Smooth muscle cell (in vitro differentiated cells): ENCODE measurements around the gene KNL1. TPM values are rescaled to one million over a fixed set of nuclear protein-coding genes. Genes with fewer than 3 reads are reported as not detected.

Experiments used
- DNase-seq: peaks from one replicate; lab custom pipeline; 2025; ENCODE audit not compliant: unreplicated experiment; lab: John Stamatoyannopoulos, UW
- H2AFZ ChIP-seq: fragments of 200-600 bp; sonication (generic); 2 replicates; pipeline ENCODE4 v1.6.0; 2016; ENCODE audit warnings: antibody characterized with exemption, low read depth, mild to moderate bottlenecking
- H3F3A ChIP-seq: fragments of 200-600 bp; sonication (generic); 2 replicates; pipeline ENCODE4 v1.6.0; 2017; ENCODE audit warnings: antibody characterized with exemption, low read depth
- H3K27ac ChIP-seq: fragments of 200-600 bp; sonication (generic); 2 replicates; pipeline ENCODE4 v1.5.1; 2016; ENCODE audit warnings: low read depth, mild to moderate bottlenecking
- H3K27me3 ChIP-seq: fragments of 200-600 bp; sonication (generic); 2 replicates; pipeline ENCODE4 v1.6.1; 2016; ENCODE audit warnings: low read depth, mild to moderate bottlenecking
- H3K36me3 ChIP-seq: fragments of 200-600 bp; sonication (generic); 2 replicates; pipeline ENCODE4 v1.5.1; 2016; ENCODE audit warnings: low read depth
- H3K4me1 ChIP-seq: fragments of 200-600 bp; sonication (generic); 2 replicates; pipeline ENCODE4 v1.5.1; 2016; ENCODE audit warnings: low read depth
- H3K4me2 ChIP-seq: fragments of 200-600 bp; sonication (generic); 2 replicates; pipeline ENCODE4 v1.6.0; 2016; ENCODE audit warnings: mild to moderate bottlenecking
- H3K4me3 ChIP-seq: fragments of 200-600 bp; sonication (generic); 2 replicates; pipeline ENCODE4 v1.5.1; 2016; ENCODE audit warnings: mild to moderate bottlenecking
- H3K79me2 ChIP-seq: fragments of 200-600 bp; sonication (generic); 2 replicates; pipeline ENCODE4 v1.6.0; 2016; ENCODE audit warnings: low read depth, mild to moderate bottlenecking
- H3K9ac ChIP-seq: fragments of 200-600 bp; sonication (generic); 2 replicates; pipeline ENCODE4 v1.6.0; 2016; ENCODE audit warnings: low read depth
- H3K9me3 ChIP-seq: fragments of 200-600 bp; sonication (generic); replicated peaks from 2 replicates; pipeline ENCODE4 v1.5.1; 2016; ENCODE audit warnings: low read depth
- H4K20me1 ChIP-seq: fragments of 200-600 bp; sonication (generic); 2 replicates; pipeline ENCODE4 v1.6.0; 2016; ENCODE audit warnings: low read depth
- whole genome bisulfite sequencing: methylation state at CpG from one replicate; pipeline ENCODE4 v1.1.7; 2016; ENCODE audit warnings: low lambda C conversion rate; 5-methylcytosine and 5-hydroxymethylcytosine counted together
- polyA plus RNA-seq: library from polyadenylated mRNA; unstranded; fragments of >200 nt; fragmentation: Nextera tagmentation; extraction: Ambion mirVana; gene quantifications from 2 replicates; pipeline ENCODE4 v1.2.1, GENCODE V29; 2016
- total RNA-seq: library from RNA; depleted of rRNA; stranded (reverse); fragments of >200 nt; gene quantifications from 2 replicates; pipeline ENCODE4 v1.2.3, GENCODE V29; 2014
- TF ChIP-seq, protein P1 (sequence below): fragments of 200-600 bp; sonication (generic); IDR thresholded peaks from 2 replicates; pipeline ENCODE4 v1.5.1; 2017; ENCODE audit warnings: borderline replicate concordance, mild to moderate bottlenecking, antibody characterized with exemption; ENCODE audit not compliant: insufficient read depth, poor library complexity, severe bottlenecking

KNL1 gene
- total and polyA plus RNA-seq, 2 experiments from 2014 or later, result 3.1 to 10.8 TPM

DNA sequence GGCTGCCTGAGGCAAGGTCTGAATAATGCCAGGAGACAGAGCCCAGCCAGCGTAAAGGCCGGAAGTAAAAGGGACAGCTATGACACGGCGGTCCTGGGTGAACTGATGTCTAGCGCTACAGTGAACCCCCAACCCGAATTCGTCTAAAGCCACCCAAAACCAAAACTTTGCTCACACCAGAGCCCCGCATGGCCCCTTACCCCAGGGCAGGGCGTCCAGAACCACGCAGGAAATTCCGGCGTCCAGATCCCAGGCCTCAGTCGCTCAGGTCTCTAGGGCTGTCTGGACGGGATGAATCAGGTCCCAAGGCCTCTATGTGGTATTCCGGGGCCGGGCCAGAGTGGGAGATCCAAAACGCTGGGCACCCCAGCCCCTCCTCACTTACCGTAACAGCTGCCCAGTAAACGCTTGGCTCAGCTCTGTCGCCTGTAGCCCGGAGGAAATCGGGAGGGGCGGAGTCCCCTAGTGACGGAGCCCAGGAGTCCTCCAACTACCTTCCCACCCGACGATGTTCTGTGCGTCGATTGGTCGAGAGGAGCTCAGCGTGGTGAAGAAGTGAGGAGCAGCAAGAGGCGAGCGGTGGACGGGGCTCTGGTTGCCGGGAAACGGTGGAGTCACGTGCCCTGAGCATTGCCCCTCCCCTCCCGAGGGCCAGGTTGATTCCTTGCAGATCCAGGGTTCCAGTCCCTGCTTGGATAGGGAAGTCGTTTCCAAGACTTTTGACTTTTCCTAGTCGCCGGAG is 29.3 kb upstream of the KNL1 start, which contains the start of gene CCDC32:
Gene CCDC32 (minus strand): TSS at position 452 of the 742 bp plus-strand sequence. CDS start 2,027 bp downstream, outside the sequence.
- Histone ChIP-seq H3K36me3 (no peaks in the 10 kb centered on the region), H3F3A (no peaks in the 10 kb centered on the region), H3K9me3 (no peaks in the 10 kb centered on the region), H3K79me2 (peaks cover 24% of the 10 kb centered on the region), H3K9ac (peak within 1 kb of the TSS; percentile 95), H3K4me1 (peaks cover 3% of the 10 kb centered on the region), H3K27me3 (no peaks in the 10 kb centered on the region), H4K20me1 (no peaks in the 10 kb centered on the region), H3K27ac (peak within 1 kb of the TSS; percentile 96), H3K4me3 (peak within 1 kb of the TSS; percentile 73), H2AFZ (peak within 1 kb of the TSS; percentile 85), H3K4me2 (peak within 1 kb of the TSS; percentile 91)
- WGBS, result 1% methylated on average over 40 of the region's 40 CpGs
- peak; percentile 77 for DNase-seq
- TF ChIP-seq, protein P1, sequence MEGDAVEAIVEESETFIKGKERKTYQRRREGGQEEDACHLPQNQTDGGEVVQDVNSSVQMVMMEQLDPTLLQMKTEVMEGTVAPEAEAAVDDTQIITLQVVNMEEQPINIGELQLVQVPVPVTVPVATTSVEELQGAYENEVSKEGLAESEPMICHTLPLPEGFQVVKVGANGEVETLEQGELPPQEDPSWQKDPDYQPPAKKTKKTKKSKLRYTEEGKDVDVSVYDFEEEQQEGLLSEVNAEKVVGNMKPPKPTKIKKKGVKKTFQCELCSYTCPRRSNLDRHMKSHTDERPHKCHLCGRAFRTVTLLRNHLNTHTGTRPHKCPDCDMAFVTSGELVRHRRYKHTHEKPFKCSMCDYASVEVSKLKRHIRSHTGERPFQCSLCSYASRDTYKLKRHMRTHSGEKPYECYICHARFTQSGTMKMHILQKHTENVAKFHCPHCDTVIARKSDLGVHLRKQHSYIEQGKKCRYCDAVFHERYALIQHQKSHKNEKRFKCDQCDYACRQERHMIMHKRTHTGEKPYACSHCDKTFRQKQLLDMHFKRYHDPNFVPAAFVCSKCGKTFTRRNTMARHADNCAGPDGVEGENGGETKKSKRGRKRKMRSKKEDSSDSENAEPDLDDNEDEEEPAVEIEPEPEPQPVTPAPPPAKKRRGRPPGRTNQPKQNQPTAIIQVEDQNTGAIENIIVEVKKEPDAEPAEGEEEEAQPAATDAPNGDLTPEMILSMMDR, result no peak

DNA sequence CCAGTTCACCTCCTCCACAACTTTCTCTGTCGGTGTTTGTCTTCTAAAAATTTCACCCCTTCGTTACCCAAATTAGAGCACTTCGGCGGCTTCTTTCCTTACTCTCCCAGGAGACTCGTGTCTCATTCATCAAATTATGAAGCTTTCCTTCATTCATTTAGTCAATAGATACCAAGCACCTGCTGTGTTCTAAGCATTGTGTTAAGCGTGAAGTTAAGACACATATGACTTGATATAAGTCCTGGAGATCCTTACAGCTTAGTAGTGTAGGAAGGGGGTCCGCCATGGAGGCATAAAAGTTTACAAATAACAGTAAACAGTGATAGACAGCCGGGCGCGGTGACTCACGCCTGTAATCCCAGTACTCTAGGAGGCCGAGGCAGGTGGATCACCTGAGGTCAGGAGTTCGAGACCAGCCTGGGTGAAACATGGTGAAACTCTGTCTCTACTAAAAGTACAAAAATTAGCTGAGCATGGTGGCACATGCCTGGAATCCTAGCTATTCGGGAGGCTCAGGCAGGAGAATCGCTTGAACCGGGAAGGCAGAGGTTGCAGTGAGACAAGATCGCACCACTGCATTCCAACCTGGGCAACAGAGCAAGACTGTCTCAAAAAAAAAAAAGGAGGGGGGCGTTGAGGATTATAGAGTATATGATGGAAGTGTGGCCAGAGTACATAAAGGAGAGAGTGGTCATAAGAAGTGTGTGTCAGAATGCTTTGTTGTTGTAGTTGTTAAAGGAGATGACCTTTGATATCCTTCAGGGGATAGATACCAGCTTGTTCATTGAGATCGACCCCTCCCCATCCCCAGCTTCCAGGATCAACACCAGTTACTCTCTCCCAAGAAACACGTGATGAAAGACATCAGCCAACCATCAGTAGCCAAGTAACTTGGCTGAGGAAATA is 28.5 kb upstream of the KNL1 start:
- Histone ChIP-seq H3K4me3 (peak overlapping the region; percentile 73), H3K9ac (peak overlapping the region; percentile 46), H2AFZ (peak overlapping the region; percentile 85), H3K79me2 (peaks cover 29% of the 10 kb centered on the region), H3K4me1 (peaks cover 10% of the 10 kb centered on the region), H3K27me3 (no peaks in the 10 kb centered on the region), H4K20me1 (no peaks in the 10 kb centered on the region), H3K27ac (peak overlapping the region; percentile 96), H3K36me3 (no peaks in the 10 kb centered on the region), H3K4me2 (peak overlapping the region; percentile 84), H3K9me3 (no peaks in the 10 kb centered on the region), H3F3A (no peaks in the 10 kb centered on the region)
- TF ChIP-seq, protein P1, result no peak
- WGBS, result 61% methylated on average over 18 of the region's 20 CpGs
- DNase-seq, result no peak

DNA sequence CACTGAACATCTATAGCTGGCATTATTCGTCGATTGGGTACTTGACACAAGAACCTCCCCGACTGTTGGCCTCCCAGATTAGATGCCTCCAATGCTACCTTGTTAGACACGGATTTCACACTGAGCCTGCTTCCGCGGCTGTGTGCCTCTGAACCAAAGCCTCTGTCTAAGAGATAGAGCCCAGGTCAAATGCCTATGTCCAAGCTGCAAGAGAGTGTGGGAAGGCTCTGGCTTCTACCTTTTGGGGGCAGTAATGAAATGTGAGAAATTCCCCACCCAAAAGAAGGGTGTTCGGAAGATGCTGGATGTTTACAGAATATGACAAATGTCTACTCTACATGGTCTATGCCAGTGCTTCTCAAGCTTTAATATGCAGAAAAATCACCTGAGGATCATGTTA is 26.9 kb upstream of the KNL1 start:
- Histone ChIP-seq H4K20me1 (no peaks in the 10 kb centered on the region), H3K36me3 (no peaks in the 10 kb centered on the region), H3K9me3 (no peaks in the 10 kb centered on the region), H3K9ac (no peak overlapping the region), H2AFZ (no peak overlapping the region), H3F3A (no peaks in the 10 kb centered on the region), H3K4me1 (peaks cover 11% of the 10 kb centered on the region), H3K27me3 (no peaks in the 10 kb centered on the region), H3K79me2 (peaks cover 31% of the 10 kb centered on the region), H3K4me3 (no peak overlapping the region), H3K27ac (no peak overlapping the region), H3K4me2 (no peak overlapping the region)
- TF ChIP-seq, protein P1, result no peak
- DNase-seq, result no peak
- 46% methylated on average over 7 of the region's 7 CpGs for WGBS
